A549 (cell line): ENCODE results near the gene C10orf67.

Source experiments
- CEBPB ChIP-seq, 2 experiments: fragments of >200 bp in 1 of 2; sonication (Bioruptor Twin) in 1 of 2; formaldehyde crosslinking in 1 of 2; IDR thresholded peaks; 2 replicates each; pipeline ENCODE4 v1.6.1; 2012 to 2016
- CTCF ChIP-seq: fragments of >200 bp; sonication (Bioruptor Twin); formaldehyde crosslinking; IDR thresholded peaks from 3 replicates; pipeline ENCODE4 v1.5.1; 2016
- EHF ChIP-seq: fragments of 250-450 bp; sonication (Bioruptor Pico); IDR thresholded peaks from 2 replicates; pipeline ENCODE4 v1.5.0; 2020; ENCODE audit warnings: mild to moderate bottlenecking
- HDAC2 ChIP-seq: fragments of 200-600 bp; sonication (generic); IDR thresholded peaks from 2 replicates; pipeline ENCODE4 v1.6.1; 2016
- MAZ ChIP-seq: fragments of 150-350 bp; IDR thresholded peaks from 2 replicates; pipeline ENCODE4 v1.6.1; 2014; ENCODE audit warnings: antibody characterized with exemption, low read depth, low read length, borderline replicate concordance
- RCOR1 ChIP-seq: fragments of 150-350 bp; IDR thresholded peaks from 2 replicates; pipeline ENCODE4 v1.6.1; 2014; ENCODE audit warnings: antibody characterized with exemption, low read length, low read depth
- SMC3 ChIP-seq: fragments of >200 bp; sonication (Bioruptor Twin); formaldehyde crosslinking; IDR thresholded peaks from 3 replicates; pipeline ENCODE4 v1.6.1; 2018; ENCODE audit warnings: inconsistent platforms
- USF2 ChIP-seq: fragments of 450-650 bp; IDR thresholded peaks from 2 replicates; pipeline ENCODE4 v1.6.1; 2014; ENCODE audit warnings: antibody characterized with exemption
- TF ChIP-seq, protein P1 (sequence below): fragments of 250-450 bp; sonication (Bioruptor Pico); IDR thresholded peaks from 2 replicates; pipeline ENCODE4 v1.5.0; 2021; ENCODE audit warnings: mild to moderate bottlenecking, moderate library complexity, borderline replicate concordance

GRCh38 chr10:23354630-23355279, 10.2 kb upstream of the C10orf67 start:
- no peak for TF ChIP-seq CEBPB (IDR thresholded peaks at IDR 0.05)
- no peak for TF ChIP-seq USF2
- no peak for TF ChIP-seq CTCF
- TF ChIP-seq HDAC2: no peak
- TF ChIP-seq, protein P1, sequence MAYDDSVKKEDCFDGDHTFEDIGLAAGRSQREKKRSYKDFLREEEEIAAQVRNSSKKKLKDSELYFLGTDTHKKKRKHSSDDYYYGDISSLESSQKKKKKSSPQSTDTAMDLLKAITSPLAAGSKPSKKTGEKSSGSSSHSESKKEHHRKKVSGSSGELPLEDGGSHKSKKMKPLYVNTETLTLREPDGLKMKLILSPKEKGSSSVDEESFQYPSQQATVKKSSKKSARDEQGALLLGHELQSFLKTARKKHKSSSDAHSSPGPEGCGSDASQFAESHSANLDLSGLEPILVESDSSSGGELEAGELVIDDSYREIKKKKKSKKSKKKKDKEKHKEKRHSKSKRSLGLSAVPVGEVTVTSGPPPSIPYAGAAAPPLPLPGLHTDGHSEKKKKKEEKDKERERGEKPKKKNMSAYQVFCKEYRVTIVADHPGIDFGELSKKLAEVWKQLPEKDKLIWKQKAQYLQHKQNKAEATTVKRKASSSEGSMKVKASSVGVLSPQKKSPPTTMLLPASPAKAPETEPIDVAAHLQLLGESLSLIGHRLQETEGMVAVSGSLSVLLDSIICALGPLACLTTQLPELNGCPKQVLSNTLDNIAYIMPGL (CRISPR knock-in tag): no peak
- no peak for TF ChIP-seq RCOR1
- TF ChIP-seq MAZ: no peak
- no peak for TF ChIP-seq EHF (CRISPR knock-in tag)
- TF ChIP-seq SMC3: no peak
